Activated CD4-positive, alpha-beta T cell treated with anti-CD3 and anti-CD28 coated beads, Interleukin-2, amount 10 ng/mL, durations not matched to agents 7 days and 5 days (primary cell): ENCODE results near the gene TMEM131L. TPM values are rescaled to one million over a fixed set of nuclear protein-coding genes. Genes with fewer than 3 reads are reported as not detected.

Experiments used
- CTCF ChIA-PET: fragments of 350-600 bp; sonication (Branson Sonifier 250); formaldehyde crosslinking; loops from one replicate; lab custom pipeline; 2021; ENCODE audit warnings: antibody characterized with exemption; lab: Charles Lee
- POLR2A ChIA-PET: fragments of 350-600 bp; sonication (Branson Sonifier 250); formaldehyde crosslinking; loops from one replicate; lab custom pipeline; 2021; ENCODE audit warnings: antibody characterized with exemption; lab: Charles Lee
- DNase-seq: peaks from one replicate; pipeline ENCODE4 v3.0.0-alpha.2; 2020
- H3K27ac Mint-ChIP-seq: one replicate; pipeline ENCODE4 v1.8.0; 2021; ENCODE audit warnings: mild to moderate bottlenecking, moderate library complexity, mixed read lengths
- H3K27me3 Mint-ChIP-seq: one replicate; pipeline ENCODE4 v1.8.0; 2021; ENCODE audit warnings: mixed read lengths
- H3K36me3 Mint-ChIP-seq: one replicate; pipeline ENCODE4 v1.8.0; 2021; ENCODE audit warnings: low read depth, mixed read lengths
- H3K4me1 Mint-ChIP-seq: one replicate; pipeline ENCODE4 v1.8.0; 2021; ENCODE audit warnings: mixed read lengths
- H3K4me3 Mint-ChIP-seq: one replicate; pipeline ENCODE4 v1.8.0; 2021; ENCODE audit warnings: mild to moderate bottlenecking, moderate library complexity, mixed read lengths
- H3K9me3 Mint-ChIP-seq: one replicate; pipeline ENCODE4 v1.8.0; 2021; ENCODE audit warnings: mixed read lengths
- total RNA-seq, 2 experiments: library from RNA; stranded (reverse); gene quantifications; one replicate each; pipeline ENCODE4 v1.2.3, GENCODE V29; 2021

The TMEM131L gene
- total RNA-seq, 2 experiments from 2014 or later = 49.3 to 56.0 TPM

GRCh38 chr4:153513596-153513995, 47.4 kb downstream of the TMEM131L start:
- no peaks in the 10 kb centered on the region for H3K27me3 Mint-ChIP-seq
- peaks cover 34% of the 10 kb centered on the region for H3K36me3 Mint-ChIP-seq
- CTCF ChIA-PET = interaction anchor here (0.7 to 3.0 kb wide), 5 partner anchors 10 to 35 kb away, joined by 3 to 10 read pairs (median 4); no protein-coding TSS in a partner anchor
- H3K27ac Mint-ChIP-seq = no peak overlapping the region
- no peak for DNase-seq
- POLR2A ChIA-PET = interaction anchor here (0.7 kb wide), 1 partner anchor 74 kb away, joined by 4 read pairs; no protein-coding TSS in a partner anchor
- peaks cover 46% of the 10 kb centered on the region for H3K4me1 Mint-ChIP-seq
- peaks cover 3% of the 10 kb centered on the region for H3K9me3 Mint-ChIP-seq
- H3K4me3 Mint-ChIP-seq = no peak overlapping the region

- Mint-ChIP-seq H3K36me3 (peaks cover 37% of the 10 kb centered on the region), H3K9me3 (peaks cover 3% of the 10 kb centered on the region)
Measured at GRCh38 chr4:153514001-153514526, 47.9 kb downstream of the TMEM131L start.

DNA sequence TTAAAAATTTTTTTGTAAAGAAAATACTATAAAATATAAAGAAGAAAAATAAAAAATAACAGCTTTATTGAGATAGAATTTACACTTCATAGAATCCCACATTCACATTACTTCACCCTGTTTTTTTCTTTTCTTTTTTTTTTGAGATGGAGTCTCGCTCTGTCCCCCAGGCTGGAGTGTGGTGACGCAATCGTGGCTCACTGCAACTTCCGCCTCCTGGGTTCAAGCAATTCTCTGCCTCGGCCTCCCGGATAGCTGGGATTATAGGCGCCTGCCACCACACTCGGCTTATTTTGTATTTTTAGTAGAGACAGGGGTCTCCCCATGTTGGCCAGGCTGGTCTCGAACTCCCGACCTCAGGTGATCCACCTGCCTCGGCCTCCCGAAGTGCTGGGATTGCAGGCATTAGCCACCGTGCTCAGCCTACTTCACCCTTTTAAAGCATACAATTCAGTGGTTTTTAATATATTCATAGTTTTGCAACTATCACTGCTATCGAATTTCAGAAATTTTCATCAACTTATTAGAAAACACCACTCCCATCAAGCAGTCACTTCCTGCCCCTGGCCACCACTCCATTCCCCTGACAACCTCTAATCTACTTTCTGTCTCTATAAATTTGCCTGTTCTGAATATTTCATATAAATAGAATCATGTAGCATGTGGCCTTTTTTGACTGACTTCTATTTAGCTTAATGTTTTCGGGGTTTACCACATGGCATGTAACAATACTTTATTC, 48.7 kb downstream of the TMEM131L start:
- CTCF ChIA-PET = interaction anchor here (0.7 to 3.0 kb wide), 3 partner anchors 9 to 732 kb away, joined by 3 to 10 read pairs (median 5); no protein-coding TSS in a partner anchor
- DNase-seq = no peak
- Mint-ChIP-seq H3K27ac (no peak overlapping the region), H3K36me3 (peaks cover 38% of the 10 kb centered on the region), H3K4me1 (peaks cover 58% of the 10 kb centered on the region), H3K9me3 (peaks cover 3% of the 10 kb centered on the region), H3K4me3 (no peak overlapping the region), H3K27me3 (no peaks in the 10 kb centered on the region)
- POLR2A ChIA-PET = interaction anchor here (0.7 kb wide), 1 partner anchor 1036 kb away, joined by 3 read pairs; no protein-coding TSS in a partner anchor

More at GRCh38 chr4:153514001-153514526, 47.9 kb downstream of the TMEM131L start:
- Mint-ChIP-seq H3K27ac (no peak overlapping the region), H3K4me1 (peaks cover 51% of the 10 kb centered on the region), H3K27me3 (no peaks in the 10 kb centered on the region), H3K4me3 (no peak overlapping the region)
- ChIA-PET CTCF (interaction anchor here (0.7 to 3.0 kb wide), 5 partner anchors 10 to 731 kb away, joined by 3 to 10 read pairs (median 4); no protein-coding TSS in a partner anchor), POLR2A (interaction anchor here (0.7 kb wide), 2 partner anchors 73 to 1035 kb away, joined by 3 to 4 read pairs; no protein-coding TSS in a partner anchor)
- no peak for DNase-seq

DNA sequence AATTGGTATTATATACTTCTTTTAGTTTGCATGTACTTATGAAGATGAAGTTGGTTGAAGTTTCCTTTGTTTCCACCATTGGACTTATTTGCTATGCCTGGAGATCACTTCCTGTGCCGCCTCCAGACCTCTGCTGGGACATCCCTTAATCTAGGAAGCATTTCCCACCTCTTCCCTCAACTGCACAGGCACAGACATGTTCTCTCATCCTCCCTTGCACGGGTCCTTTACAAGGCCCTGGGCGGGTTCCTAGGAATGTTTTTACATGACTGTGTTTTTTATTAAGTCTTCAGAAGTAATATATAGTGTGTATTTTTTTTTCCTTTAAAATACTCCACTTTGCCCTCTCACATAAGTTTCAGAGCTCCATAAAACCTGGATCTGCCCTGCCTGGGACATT, 51.0 kb downstream of the TMEM131L start:
- Mint-ChIP-seq H3K9me3 (no peaks in the 10 kb centered on the region), H3K27me3 (no peaks in the 10 kb centered on the region), H3K4me1 (peaks cover 73% of the 10 kb centered on the region), H3K27ac (no peak overlapping the region), H3K4me3 (no peak overlapping the region), H3K36me3 (peaks cover 24% of the 10 kb centered on the region)
- ChIA-PET POLR2A (no interaction called here), CTCF (interaction anchor here (1.1 to 2.4 kb wide), 4 partner anchors 14 to 24 kb away, joined by 3 to 8 read pairs (median 4); no protein-coding TSS in a partner anchor)
- no peak for DNase-seq

DNA sequence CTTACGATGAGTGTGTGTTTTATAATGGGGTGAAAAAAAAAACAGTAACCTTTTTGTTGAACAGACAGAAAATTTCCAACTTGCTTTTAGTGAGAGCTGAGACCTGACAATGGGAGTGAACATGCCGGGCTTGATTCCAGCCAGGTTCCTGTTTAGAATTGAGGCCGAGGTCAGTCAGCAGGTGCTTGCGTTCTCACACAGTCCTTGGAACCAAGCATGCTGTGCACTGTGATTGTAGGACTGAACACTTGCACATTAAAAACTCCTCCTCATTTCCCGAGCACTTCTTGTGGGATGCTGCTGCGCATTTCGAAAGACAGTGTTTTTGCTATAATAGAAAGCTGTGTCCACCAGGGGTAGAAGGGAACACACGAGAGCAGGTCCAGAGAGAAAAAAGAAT, 51.8 kb downstream of the TMEM131L start:
- Mint-ChIP-seq H3K4me3 (peak overlapping the region; percentile 60), H3K36me3 (peaks cover 24% of the 10 kb centered on the region), H3K4me1 (peaks cover 77% of the 10 kb centered on the region), H3K9me3 (no peaks in the 10 kb centered on the region), H3K27ac (peak overlapping the region; percentile 94), H3K27me3 (no peaks in the 10 kb centered on the region)
- DNase-seq = no peak
- POLR2A ChIA-PET = no interaction called here
- CTCF ChIA-PET = interaction anchor here (0.6 to 2.4 kb wide), 8 partner anchors 9 to 1409 kb away, joined by 3 to 8 read pairs (median 3); no protein-coding TSS in a partner anchor

DNA sequence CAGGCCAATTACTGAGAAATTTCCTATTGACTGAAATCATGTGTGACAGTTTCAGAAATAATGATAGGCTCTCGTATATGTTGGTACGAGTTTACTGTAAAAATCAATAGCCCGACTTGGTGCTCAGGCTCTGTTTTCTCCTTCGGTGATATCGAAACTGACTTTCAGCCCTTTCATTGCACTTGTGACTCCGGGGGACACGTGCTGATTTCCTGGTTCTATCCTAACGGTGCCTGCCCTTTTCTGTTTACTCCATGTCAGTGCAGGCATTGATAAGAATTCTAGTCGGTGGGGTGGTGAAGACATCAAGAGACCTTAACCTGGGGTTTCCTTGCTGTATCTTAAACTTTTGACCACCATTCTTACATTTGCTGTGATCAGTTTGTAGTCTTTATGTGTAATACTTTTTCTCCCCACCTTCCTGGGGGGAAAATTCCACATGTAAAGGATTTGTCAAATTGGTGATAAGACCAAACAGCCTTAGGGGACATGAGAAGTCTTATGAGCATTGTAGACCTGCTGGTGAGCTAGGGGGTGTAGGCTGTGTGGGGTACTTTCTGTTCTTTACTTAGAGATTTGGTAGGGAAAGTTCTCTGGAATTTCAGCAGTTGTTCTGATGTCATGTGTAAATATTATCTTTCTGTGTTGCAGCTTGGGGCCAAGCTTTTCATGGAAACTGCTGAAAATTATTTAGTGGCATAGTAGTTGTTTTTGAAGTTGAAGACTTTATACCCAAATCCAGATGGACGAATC, 52.7 kb downstream of the TMEM131L start:
- H3K9me3 Mint-ChIP-seq = no peaks in the 10 kb centered on the region
- no peaks in the 10 kb centered on the region for H3K27me3 Mint-ChIP-seq
- H3K27ac Mint-ChIP-seq = peak overlapping the region; percentile 94
- peak; percentile 37 for DNase-seq
- CTCF ChIA-PET = interaction anchor here (0.7 to 2.4 kb wide), 4 partner anchors 9 to 710 kb away, joined by 3 to 8 read pairs (median 3); no protein-coding TSS in a partner anchor
- peaks cover 79% of the 10 kb centered on the region for H3K4me1 Mint-ChIP-seq
- peaks cover 25% of the 10 kb centered on the region for H3K36me3 Mint-ChIP-seq
- POLR2A ChIA-PET = no interaction called here
- peak overlapping the region; percentile 60 for H3K4me3 Mint-ChIP-seq

DNA sequence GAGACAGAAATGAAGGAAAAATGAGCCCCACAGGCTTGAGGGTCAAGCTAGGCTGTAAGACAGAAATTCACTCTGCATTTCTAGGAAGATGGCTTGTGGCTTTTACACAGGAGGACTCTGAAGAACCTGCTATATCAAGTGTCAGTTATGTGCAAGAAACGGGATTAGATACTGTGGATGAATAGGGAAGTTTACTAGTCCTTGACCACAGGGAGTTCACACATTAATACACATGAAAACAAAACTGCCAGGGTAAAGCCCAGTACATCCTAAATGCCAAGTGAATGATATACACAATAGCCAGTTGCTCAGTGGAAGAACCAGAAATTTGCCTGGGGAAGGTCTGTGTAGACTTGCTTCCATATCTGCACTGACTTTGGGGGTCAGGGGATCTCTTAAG, 53.5 kb downstream of the TMEM131L start:
- Mint-ChIP-seq H3K36me3 (peaks cover 31% of the 10 kb centered on the region), H3K27me3 (no peaks in the 10 kb centered on the region), H3K9me3 (no peaks in the 10 kb centered on the region), H3K27ac (peak overlapping the region; percentile 94), H3K4me3 (no peak overlapping the region), H3K4me1 (peaks cover 82% of the 10 kb centered on the region)
- no peak for DNase-seq
- POLR2A ChIA-PET = interaction anchor here (0.6 kb wide), 1 partner anchor 87 kb away, joined by 5 read pairs; no protein-coding TSS in a partner anchor
- CTCF ChIA-PET = interaction anchor here (0.8 to 1.2 kb wide), 2 partner anchors 10 to 64 kb away, joined by 3 read pairs; no protein-coding TSS in a partner anchor

DNA sequence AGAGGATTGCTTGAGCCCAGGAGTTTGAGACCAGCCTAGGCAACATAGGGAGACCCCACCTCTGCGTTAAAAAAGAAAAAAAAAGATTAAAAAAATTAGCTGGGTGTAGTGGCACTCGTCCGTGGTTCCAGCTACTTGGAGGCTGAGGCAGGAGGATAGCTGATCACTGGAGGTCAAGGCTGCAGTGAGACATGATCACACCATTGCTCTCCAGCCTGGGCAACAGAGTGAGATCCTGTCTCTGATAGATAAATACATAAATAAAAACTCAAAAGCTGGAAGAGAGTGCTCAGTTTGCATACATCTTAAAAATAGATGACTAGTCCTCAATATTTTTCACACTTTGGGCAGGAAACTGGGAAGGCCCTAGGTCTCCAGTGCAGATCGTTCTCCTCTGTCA, 54.1 kb downstream of the TMEM131L start:
- no peaks in the 10 kb centered on the region for H3K27me3 Mint-ChIP-seq
- ChIA-PET POLR2A (interaction anchor here (0.6 kb wide), 1 partner anchor 87 kb away, joined by 5 read pairs; no protein-coding TSS in a partner anchor), CTCF (interaction anchor here (1.1 to 1.4 kb wide), 2 partner anchors 21 to 51 kb away, joined by 3 to 4 read pairs; no protein-coding TSS in a partner anchor)
- peaks cover 84% of the 10 kb centered on the region for H3K4me1 Mint-ChIP-seq
- H3K4me3 Mint-ChIP-seq = no peak overlapping the region
- no peak for DNase-seq
- H3K36me3 Mint-ChIP-seq = peaks cover 33% of the 10 kb centered on the region
- no peaks in the 10 kb centered on the region for H3K9me3 Mint-ChIP-seq
- peak overlapping the region; percentile 94 for H3K27ac Mint-ChIP-seq

DNA sequence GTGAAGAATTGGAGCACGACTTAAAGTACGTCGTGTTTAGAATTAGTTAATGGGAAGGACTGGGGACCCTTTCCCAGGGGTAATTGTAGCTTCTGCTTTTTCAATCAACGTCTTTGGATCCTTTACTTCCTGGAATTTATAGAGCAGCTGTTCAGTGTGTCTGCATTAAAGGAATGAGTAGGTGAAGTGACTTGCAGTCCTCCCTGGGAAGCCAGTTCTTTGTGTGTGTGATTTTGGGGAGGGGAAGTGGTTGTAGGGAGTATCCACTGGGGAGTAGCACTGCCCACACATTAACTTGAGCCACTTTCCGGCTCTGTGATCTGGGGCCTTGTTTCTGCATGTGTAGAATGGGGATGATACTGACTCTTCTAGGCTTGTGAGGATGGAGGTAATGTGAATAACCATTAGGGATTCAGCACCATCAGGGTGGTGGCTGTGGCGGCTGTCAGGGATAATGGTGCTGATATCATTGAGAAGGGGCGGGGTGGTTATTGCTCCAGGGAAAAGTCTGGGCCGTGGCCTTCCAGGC, 54.7 kb downstream of the TMEM131L start:
- peaks cover 35% of the 10 kb centered on the region for H3K36me3 Mint-ChIP-seq
- POLR2A ChIA-PET = interaction anchor here (0.5 to 1.1 kb wide), 2 partner anchors 21 to 99 kb away, joined by 3 to 4 read pairs; no protein-coding TSS in a partner anchor
- peak overlapping the region; percentile 94 for H3K27ac Mint-ChIP-seq
- DNase-seq = no peak
- peaks cover 85% of the 10 kb centered on the region for H3K4me1 Mint-ChIP-seq
- no peaks in the 10 kb centered on the region for H3K9me3 Mint-ChIP-seq
- CTCF ChIA-PET = interaction anchor here (1.1 to 1.4 kb wide), 3 partner anchors 21 to 55 kb away, joined by 3 to 4 read pairs (median 4); partner anchors contain the start of gene TMEM131L
- no peaks in the 10 kb centered on the region for H3K27me3 Mint-ChIP-seq
- H3K4me3 Mint-ChIP-seq = peak overlapping the region; percentile 61

- Mint-ChIP-seq H3K4me1 (peaks cover 90% of the 10 kb centered on the region), H3K36me3 (peaks cover 41% of the 10 kb centered on the region), H3K27ac (peak overlapping the region; percentile 94), H3K9me3 (no peaks in the 10 kb centered on the region), H3K27me3 (no peaks in the 10 kb centered on the region), H3K4me3 (peak overlapping the region; percentile 61)
- CTCF ChIA-PET = interaction anchor here (1.1 to 1.4 kb wide), 3 partner anchors 20 to 56 kb away, joined by 3 to 4 read pairs (median 4); partner anchors contain the start of gene TMEM131L
- peak; percentile 51 for DNase-seq
- POLR2A ChIA-PET = interaction anchor here (1.1 kb wide), 1 partner anchor 100 kb away, joined by 3 read pairs; no protein-coding TSS in a partner anchor
Measured at GRCh38 chr4:153521478-153521877, 55.3 kb downstream of the TMEM131L start.

- CTCF ChIA-PET = interaction anchor here (0.7 to 1.6 kb wide), 9 partner anchors 9 to 130 kb away, joined by 3 to 5 read pairs (median 4); partner anchors contain the start of gene TMEM131L
- Mint-ChIP-seq H3K27me3 (no peaks in the 10 kb centered on the region), H3K9me3 (peaks cover 3% of the 10 kb centered on the region), H3K36me3 (peaks cover 48% of the 10 kb centered on the region), H3K27ac (peak overlapping the region; percentile 94), H3K4me3 (peak overlapping the region; percentile 61), H3K4me1 (peaks cover 95% of the 10 kb centered on the region)
- DNase-seq = peak; percentile 75
- POLR2A ChIA-PET = interaction anchor here (0.6 to 1.1 kb wide), 3 partner anchors 96 to 127 kb away, joined by 3 read pairs; no protein-coding TSS in a partner anchor
Measured at GRCh38 chr4:153521999-153522801, 56.0 kb downstream of the TMEM131L start.
